Fibroblast of pulmonary artery (primary cell): Measurements from ENCODE around the gene IRX1.
A peak's percentile ranks its signal among the peaks of the same experiment; 100 is the strongest.

Source experiments
- DNase-seq: peaks from one replicate; pipeline ENCODE4 v3.0.0-alpha.2; 2010; ENCODE audit warnings: low read depth
- H3K4me3 ChIP-seq: replicated peaks from 2 replicates; pipeline ENCODE4 v1.5.1; 2011; ENCODE audit warnings: low read depth, mild to moderate bottlenecking, control low read depth, low read length, moderate library complexity
- TF ChIP-seq, protein P1 (sequence below): IDR thresholded peaks from 2 replicates; pipeline ENCODE4 v1.5.1; 2011; ENCODE audit warnings: mild to moderate bottlenecking, control low read depth, low read length, inconsistent platforms; ENCODE audit errors: missing control alignments

IRX1 gene

DNA sequence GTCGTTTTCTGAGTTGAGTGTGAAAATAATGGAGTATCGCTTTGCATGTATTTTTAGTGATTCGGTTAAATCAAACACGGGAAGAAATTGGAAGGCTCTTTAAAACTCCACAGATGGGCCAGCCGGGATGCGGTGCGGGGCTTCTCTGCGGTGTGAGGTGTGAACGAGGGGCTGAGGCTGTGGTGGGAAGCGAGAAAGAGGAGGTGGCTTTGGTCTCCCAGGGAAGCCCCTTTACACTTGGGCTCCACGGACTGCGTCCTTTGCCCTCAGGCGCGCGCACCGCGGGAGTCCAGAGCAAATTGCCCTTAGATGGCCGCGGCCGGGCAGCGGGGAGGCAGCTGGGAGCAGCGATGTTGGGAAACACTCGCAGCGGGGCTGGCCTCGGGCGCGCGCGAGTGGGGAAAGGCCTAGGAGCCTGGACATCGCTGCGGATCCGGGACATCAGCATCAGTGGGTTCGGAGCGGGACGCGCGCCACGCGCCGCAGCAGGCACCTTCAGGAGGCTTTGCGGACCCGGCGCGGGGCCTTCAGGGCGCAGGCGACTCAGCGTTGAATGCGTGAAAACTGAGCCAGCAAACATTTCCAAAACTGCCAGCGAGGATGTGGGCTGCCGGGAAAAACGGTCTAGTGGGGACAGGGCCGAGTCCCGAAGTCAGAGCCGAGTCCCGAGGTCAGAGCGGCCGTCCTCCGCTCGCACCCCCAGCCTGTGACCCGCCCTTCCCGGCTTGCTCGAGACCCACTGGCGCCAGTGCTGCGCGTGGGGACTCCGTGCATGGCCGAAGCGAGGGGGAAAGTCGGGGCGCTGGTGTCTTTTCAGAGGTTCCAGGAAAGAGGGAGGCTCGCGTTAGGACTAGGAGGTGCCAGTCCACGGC lies 6.5 kb downstream of the IRX1 start:
- H3K4me3 ChIP-seq, result no peak overlapping the region
- TF ChIP-seq, protein P1, sequence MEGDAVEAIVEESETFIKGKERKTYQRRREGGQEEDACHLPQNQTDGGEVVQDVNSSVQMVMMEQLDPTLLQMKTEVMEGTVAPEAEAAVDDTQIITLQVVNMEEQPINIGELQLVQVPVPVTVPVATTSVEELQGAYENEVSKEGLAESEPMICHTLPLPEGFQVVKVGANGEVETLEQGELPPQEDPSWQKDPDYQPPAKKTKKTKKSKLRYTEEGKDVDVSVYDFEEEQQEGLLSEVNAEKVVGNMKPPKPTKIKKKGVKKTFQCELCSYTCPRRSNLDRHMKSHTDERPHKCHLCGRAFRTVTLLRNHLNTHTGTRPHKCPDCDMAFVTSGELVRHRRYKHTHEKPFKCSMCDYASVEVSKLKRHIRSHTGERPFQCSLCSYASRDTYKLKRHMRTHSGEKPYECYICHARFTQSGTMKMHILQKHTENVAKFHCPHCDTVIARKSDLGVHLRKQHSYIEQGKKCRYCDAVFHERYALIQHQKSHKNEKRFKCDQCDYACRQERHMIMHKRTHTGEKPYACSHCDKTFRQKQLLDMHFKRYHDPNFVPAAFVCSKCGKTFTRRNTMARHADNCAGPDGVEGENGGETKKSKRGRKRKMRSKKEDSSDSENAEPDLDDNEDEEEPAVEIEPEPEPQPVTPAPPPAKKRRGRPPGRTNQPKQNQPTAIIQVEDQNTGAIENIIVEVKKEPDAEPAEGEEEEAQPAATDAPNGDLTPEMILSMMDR, result no peak
- no peak for DNase-seq

DNA sequence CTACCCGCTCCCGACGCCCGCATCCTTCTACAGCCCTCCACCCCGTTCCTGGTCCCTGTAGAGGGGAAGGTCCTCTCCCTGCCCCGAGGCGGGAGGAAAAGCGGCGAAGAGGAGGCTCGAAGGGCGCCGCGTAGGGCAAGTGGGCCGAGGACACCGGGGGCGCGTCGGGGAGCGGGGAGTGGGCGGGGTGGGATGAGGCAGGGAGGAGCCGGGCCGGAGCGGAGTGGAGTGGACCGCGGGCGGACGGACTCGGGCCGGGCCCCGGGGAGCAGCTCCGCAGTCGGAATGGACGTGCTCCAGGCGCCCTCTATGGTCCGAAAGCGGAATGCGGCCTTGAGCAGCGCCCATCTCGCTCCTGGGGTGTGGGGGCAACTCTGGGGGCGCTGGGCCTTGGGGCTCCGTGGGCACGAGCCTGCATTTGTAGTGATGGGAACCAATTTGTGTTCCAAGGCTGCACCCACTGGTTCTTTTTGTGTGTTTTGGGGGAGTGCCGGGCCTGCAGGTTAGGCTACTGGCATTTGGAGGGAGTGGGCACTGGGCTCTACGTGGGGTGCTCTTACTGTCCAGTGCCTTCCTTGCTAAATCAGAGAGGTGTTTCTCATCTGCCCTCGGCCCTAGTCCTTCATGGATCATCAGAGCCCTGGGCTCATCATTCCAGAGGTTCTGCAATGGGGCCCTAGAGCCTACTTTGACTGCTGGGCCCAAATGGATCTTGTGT lies 7.3 kb downstream of the IRX1 start:
- DNase-seq, result peak; percentile 15
- TF ChIP-seq, protein P1, result peak; percentile 31
- no peak overlapping the region for H3K4me3 ChIP-seq

DNA sequence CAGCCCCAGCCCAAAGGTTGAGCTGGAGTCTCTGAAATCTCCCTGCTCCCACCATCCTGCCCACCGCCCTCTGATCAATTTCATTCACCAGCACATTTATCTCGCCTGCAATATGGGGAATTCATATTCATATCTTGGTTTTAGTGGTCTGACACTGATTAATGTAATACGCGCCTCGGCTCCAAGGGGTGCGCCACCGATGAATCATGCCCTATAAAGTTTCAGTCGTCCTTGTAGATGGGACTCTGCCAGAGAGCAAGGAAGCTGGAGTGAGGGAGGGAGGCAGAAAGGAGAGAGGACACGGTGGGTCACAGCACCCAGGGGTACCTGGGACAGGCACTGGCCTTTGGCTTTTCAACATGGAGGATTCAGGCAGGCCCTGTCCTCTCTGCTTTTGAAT lies 8.9 kb downstream of the IRX1 start:
- no peak for DNase-seq
- TF ChIP-seq, protein P1, result no peak
- no peak overlapping the region for H3K4me3 ChIP-seq

DNA sequence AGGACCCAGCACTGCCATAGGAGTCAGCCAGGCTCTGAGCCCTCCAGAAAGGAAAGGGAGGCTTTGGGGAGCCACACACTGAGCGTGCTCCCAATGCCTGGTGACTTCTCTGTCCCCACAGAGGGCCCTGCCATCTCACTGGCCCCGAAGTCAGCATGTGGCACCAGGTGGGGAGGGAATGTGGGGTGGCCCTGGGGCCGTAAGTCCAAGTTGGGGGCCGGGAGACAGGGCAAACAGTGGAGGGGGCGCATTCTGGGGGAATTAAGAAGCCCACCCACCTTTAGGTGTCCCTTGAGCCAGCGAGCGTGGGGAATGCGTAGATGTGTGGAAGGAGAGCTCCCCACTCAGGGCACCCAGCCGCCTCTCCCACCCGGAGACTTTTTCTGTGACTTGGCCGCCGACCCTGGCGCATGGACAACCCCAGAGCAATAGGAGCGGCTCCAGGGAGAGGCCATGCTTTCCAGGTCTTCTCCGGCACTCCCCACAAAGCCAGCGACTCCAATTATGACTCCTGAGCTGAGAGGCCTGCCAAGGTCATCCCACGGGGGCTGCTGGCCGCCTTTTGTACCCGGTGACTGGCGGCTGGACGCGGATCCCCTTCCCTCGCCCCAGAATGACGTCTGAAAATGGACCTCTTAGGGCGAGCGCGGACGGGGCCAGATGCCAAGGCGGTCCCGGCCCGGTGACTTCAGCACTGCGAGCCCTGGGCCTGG lies 9.8 kb downstream of the IRX1 start:
- no peak overlapping the region for H3K4me3 ChIP-seq
- no peak for DNase-seq
- TF ChIP-seq, protein P1, result no peak

DNA sequence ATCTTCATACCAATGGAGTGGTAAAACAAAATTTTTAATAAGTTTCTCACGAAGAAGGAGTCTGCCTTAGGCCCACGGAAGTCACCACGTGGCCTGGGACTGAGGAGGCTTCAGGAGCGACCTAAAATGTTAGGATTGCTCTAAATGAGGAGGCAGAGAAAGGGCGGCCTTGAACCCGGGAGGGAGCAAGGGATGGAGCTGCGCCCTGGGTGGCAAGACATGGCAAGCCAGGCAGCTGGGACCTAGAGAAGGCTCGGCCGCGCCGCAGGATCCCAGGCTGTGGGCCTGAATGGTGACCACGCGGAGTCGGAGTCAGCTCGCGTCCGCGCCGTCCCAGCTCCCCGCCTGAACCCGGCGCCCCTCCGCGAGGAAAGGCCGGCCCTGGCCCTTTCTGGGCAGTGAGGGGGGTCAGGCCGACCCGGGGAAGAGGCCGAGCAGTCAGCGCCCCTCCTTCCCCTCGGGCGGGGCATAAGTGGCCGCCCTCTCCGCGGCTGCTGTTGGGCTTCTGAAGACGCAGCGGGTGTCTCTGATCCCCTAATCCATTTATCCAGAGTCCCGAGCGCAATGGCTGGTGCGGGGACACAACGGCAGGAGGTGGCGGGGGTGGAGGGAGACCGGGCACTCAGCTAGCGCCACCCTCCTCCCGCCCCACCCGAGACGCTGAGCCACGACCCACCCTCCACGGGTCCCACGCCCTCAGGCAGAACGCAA lies 10.6 kb downstream of the IRX1 start:
- no peak overlapping the region for H3K4me3 ChIP-seq
- DNase-seq, result no peak
- TF ChIP-seq, protein P1, result no peak

DNA sequence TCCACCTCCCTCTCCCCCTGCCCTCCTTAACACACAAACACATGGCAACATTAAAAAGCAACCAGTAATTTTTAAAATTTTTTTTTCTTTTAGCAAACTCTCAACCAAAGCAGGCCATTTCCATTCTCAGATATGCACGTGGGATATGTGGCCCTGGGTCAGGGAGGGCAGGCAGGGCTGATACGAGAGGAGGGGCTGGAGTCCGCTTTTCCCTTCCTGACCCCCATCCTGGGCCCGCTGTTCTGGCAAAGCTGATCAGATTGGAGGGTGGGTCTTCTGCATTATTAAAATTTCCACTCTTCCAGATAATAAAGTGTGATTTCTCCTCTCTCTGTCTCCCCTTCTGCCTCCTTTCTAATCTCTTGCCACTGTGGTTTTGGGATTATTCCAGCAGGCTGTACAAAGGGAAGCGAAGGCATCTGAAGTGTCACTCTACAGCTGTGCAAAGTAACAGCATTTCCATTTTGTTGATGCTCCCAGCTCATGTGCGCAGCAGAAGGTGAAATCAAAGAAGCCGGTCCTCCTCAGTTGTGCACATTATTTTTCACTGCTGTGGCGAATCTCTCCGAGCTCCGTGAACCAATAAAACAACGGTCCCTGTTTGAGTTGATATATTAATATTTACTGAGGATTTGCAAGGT lies 12.0 kb downstream of the IRX1 start:
- H3K4me3 ChIP-seq, result no peak overlapping the region
- TF ChIP-seq, protein P1, result no peak
- DNase-seq, result no peak
